GM18502 (cell line): ENCODE results near the gene ADRM1.

ENCODE experiments used
- ATAC-seq: cut with Tn5 transposase; IDR thresholded peaks from one replicate; pipeline ENCODE4 v1.9.1; 2021; ENCODE audit warnings: mild to moderate bottlenecking; ENCODE audit not compliant: unreplicated experiment, poor library complexity

Gene ADRM1

DNA sequence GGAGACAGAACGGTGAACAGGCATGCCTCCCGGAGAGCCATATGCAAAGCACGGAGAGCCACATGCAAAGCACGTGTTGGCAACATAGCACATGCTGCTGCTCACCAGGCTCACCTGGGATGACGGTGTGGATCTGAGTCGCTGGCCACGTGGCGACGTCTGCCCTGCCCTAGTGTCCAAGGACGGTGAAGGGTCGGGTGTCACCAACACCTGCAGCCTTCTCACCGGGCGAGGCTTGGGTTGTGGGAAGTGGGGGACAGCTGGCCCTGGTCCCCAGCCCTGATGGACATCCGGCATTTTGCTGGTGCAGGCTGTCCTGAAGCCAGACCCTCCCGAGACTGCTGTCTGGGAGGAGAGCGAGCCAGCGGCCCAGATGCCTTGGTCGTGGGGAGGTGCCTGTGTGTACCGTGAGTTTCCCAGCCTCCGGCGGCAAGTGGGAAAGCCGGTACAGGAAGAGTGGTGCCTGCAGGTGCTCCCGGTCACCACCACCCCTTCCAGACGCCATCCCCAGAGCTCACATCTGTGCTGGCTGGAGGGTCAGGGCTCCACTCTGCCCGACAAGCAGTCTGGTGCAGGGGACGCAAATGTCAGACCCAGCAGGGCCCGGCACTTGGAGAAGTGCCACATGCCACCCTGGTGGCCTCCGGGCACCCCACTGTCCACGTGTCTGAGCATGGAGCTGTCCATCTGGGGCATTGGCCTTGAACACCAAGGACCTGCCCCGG lies 5.9 kb upstream of the ADRM1 start:
- ATAC-seq: no peak

DNA sequence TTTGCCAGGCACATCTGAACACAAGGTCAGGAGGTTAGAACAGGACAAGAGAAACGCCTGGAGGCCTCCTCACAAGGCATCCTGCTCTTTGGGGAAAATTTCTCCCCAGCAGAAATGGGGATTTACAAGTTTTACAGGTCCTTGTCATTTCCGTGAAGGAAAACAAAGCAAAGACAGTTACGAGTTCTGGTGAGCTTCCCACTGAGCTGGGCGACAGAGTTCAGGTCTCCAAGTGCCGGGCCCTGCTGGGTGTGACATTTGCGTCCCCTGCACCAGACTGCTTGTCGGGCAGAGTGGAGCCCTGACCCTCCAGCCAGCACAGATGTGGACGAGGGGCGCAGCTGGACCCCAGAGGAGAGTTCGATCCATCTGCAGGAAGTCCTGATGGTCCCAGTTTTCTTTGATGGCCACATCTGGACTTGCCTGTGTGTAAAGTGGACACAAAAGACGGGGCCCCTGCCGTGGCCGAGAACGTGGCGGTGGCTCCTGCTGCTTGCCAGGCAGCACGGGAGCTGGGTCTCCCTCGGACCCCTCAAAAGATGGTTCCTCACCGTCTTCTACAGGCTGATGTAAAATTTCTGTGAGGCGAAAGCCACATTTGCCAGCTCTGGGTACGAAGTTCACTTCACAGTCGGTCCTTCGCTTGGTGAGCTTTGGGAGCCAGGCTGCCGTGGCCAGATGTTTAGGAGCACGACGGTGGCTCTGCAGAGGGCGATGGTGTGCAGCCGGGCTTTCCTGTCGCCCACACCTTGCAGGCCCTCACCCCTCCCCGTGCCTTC lies 5.2 kb upstream of the ADRM1 start:
- no peak for ATAC-seq

DNA sequence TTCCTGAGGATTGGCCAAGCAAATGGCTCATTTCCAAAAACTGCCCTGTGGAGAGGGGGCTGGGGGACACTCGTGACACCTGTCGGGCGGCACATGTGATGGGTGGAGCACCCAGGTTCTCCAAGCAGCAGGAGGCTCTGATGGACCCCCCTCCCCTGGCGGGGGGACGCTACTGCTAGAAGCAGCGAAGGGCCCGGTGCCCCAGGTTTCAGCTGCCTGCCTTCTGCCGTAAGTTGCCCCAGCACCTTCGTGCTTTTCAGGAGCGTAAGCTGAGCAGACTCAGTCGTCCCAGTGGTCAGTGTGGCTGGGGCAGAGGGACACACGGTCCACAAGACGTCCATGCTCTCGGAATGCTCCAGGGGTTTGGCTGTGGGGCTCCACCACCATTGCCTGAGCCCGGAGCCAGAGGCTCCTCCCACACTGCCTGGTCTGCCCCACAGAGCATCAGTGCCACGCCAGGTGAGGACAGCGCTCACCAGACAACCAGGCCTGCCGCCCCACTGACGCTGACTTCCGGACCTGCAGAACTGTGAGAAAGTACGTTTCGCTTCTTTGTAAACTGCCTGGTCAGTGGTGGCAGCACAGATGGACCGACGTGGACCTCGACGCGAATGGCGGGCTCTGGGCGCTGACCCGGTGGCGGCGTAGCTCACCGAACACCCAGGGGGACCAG lies 4.1 kb upstream of the ADRM1 start:
- no peak for ATAC-seq

DNA sequence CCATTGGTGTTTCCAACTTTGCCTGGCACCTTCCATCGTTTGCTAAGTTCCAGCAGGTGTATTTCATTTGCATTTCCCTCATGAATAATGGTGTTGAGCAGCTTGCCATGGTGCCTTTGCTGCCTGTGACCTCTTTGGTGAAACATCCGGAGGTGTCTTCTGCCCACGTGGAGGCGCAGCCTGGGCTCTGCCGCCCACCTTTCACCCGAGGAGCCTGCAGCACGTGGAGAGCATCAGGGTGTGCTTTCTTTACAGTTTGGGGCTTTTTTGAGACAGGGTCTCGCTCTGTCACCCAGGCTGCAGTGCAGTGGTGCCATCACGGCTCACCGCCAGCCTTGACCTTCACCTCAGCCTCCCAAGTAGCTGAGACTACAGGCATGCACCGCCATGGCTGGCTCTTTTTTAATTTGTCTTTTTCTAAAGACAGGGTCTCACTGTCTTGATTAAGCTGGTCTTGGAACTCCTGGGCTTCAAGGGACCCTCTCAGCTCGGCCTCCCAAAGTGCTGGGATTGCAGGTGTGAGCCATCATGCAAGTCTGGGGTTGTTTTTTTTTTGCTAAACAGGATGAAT lies 3.0 kb upstream of the ADRM1 start:
- no peak for ATAC-seq

DNA sequence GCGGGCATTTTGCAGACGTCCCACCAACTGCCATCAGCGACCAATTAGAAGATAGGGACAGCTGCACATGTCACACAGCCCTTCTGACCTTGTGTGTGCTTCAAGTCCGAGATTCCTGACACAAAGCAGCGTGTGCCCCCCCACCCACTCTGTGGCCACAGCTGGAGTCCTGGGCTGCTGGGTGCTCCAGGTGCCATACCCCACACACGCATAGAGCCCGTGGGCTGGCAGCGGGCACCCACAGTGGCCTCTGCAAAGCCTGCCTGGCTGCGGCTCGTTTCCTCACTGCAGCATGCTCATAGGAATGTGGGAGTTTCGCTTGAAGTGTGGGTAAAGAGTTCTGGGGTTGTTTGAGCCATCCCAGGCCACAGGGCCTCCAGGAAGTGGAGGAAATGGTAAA lies 2.5 kb upstream of the ADRM1 start:
- ATAC-seq: no peak

DNA sequence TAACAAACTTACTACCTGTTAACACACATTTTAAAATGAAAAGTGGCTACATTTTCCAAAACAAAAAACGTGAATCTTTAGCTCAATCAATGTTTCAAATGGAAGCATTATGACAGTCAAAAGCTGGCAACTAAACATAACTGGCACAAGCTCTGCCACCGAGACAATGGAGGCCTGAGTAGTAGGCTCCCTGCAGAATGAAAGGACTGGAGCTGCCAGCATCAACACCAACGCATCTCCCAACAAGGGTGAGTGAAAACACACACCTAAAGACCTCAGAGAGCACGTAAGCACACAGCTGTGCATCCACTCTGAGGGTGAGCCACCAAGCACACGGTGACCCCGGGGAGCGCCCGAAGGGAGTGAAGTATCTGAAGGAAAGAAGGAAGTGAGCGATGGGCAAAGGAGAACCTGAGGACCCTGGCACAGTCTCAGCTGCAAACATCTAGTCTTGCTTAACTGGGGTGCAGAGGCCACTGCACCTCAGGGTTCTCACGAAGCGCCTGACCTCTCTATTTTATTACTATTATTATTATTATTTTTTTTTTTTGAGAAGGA lies 1.6 kb upstream of the ADRM1 start:
- no peak for ATAC-seq

DNA sequence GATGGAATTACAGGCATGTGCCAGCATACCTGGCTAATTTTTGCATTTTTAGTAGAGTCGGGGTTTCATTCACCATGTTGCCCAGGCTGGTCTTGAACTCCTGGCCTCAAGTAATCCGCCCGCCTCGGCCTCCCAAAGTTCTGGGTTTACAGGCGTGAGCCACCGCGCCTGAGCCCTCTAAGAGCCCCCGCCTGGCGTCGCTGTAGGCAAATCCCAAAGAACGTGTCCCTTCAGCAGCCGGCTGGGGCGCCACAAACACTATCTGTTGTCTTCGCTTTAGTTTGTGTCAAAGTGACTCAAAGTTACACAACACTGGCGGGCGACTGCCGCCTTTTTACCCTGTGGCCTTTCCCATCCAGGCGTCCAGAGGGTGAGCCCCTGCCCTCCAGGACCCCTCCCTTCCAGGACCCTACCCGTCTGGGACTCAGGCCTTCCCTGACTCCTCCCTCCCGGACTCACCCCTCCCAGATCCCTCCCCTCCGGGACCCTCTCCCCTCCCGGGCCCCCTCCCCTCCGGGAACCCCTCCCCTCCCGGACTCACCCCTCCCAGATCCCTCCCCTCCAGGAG lies 940 bp upstream of the ADRM1 start:
- ATAC-seq: peak; percentile 37

DNA sequence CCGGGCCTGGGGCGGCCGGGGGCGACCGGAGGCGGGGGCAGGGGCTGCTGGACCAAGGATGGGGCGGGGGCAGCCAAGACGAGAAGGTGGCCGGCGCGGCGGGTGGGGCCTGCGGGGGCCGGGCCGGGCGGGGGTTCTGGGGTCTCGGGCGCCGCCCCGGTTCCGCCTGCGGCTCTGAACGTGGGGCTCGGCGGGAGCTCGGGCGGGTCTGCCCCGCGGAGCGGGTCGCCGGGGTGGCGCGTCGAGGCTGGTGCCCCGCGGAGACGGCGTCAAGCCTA lies 204 bp downstream of the ADRM1 start:
- no peak for ATAC-seq

DNA sequence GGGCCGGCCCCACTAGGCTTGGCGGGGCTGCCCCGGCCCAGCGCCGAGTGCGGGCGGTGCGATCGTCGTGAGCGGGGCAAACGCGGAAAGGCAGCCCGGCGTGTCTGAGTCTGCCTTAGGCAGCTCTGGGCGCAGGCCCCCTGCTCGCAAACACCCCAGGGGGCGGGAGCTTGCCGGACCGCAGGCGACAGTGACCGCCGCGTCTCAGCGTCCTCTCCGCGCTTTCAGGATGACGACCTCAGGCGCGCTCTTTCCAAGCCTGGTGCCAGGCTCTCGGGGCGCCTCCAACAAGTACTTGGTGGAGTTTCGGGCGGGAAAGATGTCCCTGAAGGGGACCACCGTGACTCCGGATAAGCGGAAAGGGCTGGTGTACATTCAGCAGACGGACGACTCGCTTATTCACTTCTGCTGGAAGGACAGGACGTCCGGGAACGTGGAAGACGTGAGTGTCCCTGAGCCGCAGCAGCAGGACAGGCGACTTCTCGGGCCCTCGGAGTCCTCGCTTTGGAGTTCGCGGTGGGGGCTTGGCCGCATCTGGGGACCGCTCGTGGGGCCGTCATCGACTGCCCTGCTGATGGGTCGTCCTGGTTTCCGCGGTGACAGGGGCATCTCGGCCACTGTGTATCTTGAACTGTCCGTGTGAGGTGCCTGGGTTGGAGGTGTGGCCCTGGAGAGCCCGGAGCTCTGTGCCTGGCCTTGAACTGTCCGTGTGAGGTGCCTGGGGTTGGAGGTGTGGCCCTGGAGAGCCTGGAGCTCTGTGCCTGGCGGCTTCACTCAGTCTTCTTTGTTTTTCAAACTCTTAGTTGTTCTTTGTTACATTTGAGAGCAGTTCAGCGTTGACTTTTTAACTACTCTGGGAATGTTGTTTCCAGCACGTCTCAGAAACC lies 786 bp downstream of the ADRM1 start:
- no peak for ATAC-seq

DNA sequence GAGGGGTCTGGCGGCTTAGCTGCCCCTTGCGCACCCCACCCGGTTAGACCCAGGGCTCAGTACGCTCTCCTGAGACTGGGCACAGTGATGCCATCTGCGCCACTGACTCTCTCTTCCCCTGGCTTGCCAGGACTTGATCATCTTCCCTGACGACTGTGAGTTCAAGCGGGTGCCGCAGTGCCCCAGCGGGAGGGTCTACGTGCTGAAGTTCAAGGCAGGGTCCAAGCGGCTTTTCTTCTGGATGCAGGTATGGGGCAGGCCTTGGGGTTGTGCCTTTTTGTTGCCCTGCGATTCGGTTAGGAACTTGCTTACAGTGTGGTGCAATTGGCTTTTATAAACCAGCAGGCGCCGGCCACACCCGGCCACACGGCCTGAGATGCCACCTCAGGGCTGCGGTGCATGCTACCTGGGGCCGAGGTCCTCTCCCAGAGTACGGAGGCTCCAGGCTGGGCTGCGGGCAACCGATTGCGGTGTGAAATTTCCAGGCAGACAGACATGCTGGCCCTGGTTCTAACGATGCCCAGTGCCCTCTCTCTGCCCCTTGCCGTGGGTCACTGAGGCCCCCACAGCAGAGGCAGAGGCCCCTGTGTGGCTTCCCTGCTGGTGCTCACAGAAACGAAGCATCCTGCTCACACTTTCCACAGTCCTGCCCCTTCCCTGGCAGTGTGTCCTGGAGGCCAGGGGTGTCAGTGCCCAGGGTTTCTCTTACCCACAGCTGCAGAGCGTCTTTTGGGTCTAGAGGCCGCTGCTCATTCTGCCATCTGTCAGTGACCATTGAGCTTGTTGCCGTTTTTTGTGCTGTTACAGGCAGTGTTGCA lies 1.7 kb downstream of the ADRM1 start:
- ATAC-seq: no peak

DNA sequence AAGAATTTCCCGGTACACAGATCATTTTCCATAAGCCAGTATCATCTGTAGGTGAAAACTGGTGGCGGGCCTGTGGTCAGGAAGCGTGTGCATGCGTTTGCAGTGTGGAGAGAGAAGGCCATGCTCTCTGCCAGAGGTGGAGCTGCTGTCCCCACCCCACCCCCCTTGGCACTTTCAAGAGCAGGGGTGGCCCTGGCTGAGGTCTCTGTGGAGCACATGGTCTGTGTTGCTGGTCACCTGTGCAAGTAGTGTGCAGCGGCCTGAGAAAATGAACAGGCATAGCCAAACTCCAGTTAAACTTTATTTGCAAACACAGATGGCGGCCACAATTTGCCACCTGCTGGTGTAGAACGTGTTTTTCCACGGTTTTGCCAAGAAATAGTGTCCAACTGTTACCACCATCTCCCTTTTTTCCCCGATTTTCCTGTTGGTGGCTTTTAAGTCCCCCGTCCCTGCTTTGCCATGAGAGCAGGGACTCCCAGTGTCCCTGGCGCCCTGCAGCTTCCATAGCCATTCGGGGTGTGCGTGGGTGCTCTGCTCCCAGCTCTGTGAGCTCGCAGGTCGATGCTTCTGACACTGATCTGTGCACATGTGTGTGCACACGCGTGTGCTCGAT lies 2.5 kb downstream of the ADRM1 start:
- ATAC-seq: no peak

DNA sequence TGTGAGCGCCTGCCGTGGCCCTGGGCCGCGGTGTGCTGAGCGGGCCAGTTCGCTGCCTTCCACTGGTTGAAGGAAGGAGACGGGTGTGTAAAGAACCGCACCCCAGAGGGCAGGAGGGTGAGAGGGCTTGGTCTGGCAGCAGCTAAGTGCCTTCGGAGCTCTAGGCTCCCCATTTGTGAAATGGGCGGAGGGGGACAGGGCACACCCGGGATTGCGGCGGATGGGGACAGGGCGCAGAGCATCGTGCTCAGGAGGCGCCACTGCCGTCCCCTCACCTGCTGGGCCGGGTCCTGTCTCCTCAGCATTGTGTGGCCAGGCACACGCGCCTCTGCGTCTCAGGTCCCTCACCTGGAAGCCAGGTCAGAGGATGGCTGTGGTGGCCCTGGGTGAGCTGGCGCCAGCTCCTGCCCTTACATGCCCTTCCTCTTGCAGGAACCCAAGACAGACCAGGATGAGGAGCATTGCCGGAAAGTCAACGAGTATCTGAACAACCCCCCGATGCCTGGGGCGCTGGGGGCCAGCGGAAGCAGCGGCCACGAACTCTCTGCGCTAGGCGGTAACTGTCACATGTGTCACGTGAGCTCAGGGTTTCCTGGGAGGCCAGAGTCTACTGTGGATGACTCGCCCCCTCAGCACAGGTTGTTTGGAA lies 3.1 kb downstream of the ADRM1 start:
- ATAC-seq: no peak

DNA sequence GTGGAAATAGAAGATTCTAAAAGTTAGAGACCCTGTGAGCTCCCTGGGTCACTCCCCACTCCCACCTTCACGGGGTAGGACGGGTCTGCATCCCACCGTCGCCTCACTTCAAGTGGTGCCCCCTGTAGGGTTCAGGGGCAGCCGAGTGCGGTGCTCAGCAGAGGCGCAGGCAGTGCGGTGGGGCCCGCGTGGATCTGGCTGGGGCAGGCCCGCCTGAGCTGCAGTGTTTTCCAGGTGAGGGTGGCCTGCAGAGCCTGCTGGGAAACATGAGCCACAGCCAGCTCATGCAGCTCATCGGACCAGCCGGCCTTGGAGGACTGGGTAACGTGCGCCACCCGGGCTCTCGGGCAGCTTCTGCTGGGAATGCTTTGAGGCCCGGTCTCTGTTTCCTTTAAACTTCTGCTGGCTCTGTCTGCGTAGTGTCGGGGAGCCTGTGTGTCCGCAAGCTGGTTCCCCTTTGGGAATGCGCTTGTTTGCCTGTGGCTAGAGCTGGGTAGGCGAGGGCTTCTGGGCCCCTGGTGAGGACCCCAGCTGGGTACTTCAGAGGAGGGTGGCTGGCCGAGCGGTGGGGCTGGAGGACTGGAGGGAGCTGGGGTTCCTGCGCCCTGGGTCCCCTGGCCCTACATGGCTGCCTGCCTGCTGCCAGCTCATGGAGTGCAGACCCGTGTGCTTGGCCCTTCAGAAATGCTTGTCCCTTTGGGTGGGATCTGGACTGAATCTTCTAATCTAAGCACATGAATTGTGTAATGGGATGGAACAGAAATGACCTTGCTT lies 3.8 kb downstream of the ADRM1 start:
- ATAC-seq: no peak

DNA sequence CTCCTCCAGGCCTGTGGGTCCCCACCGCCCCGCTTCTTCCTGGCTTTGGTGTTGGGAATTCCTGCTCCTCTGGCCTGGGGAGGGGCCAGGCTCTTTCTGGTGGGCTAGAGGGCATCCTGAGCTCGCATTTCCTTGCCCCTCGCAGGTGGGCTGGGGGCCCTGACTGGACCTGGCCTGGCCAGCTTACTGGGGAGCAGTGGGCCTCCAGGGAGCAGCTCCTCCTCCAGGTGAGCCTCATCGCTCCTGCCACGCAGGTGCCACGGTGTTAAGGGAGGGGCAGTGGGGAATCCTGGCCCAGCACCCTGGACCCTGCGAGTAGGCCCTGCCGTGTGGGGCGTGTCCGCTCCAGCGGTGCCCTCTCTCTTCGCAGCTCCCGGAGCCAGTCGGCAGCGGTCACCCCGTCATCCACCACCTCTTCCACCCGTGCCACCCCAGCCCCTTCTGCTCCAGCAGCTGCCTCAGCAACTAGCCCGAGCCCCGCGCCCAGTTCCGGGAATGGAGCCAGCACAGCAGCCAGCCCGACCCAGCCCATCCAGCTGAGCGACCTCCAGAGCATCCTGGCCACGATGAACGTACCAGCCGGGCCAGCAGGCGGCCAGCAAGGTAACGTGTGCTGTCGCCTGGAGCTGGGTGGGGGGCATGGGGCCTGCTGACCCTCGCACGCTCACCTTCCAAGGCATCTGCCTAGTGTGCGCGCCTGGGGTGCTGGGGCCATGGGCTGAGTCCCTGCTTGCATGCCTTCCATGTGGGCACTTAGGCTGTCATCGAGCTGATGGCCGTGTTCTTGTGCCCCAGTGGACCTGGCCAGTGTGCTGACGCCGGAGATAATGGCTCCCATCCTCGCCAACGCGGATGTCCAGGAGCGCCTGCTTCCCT lies 4.7 kb downstream of the ADRM1 start:
- ATAC-seq: no peak

DNA sequence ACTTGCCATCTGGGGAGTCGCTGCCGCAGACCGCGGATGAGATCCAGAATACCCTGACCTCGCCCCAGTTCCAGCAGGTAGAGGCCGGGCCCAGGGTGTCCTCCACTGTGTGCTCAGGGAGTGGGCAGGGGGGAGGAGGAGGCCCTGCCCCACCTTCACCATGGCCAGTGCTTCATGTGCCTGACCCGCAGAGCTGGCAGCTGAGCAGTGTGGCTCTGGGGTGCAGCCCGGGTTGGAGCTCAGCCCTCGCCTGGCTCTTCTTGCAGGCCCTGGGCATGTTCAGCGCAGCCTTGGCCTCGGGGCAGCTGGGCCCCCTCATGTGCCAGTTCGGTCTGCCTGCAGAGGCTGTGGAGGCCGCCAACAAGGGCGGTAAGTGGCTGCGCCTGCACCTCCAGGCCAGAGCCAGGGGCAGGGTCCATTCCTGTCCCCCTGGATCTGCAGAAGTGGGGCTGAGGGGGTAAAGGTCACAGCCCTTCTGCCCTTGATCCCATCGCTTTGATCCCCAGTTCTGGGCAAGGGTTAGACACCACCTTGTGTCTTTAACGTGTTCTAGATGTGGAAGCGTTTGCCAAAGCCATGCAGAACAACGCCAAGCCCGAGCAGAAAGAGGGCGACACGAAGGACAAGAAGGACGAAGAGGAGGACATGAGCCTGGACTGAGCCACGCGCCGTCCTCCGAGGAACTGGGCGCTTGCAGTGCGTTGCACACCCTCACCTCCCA lies 5.5 kb downstream of the ADRM1 start:
- no peak for ATAC-seq
